ENCODE data around the gene GMDS.
A peak's percentile ranks its signal among the peaks of the same experiment; 100 is the strongest.

GMDS gene

GRCh38 chr6:1607516-1608221 is 637.7 kb downstream of the GMDS start:
- DNase-seq, result peak; percentile 81

GRCh38 chr6:1606780-1607515 is 638.5 kb downstream of the GMDS start:
- peak; percentile 82 for DNase-seq

DNA sequence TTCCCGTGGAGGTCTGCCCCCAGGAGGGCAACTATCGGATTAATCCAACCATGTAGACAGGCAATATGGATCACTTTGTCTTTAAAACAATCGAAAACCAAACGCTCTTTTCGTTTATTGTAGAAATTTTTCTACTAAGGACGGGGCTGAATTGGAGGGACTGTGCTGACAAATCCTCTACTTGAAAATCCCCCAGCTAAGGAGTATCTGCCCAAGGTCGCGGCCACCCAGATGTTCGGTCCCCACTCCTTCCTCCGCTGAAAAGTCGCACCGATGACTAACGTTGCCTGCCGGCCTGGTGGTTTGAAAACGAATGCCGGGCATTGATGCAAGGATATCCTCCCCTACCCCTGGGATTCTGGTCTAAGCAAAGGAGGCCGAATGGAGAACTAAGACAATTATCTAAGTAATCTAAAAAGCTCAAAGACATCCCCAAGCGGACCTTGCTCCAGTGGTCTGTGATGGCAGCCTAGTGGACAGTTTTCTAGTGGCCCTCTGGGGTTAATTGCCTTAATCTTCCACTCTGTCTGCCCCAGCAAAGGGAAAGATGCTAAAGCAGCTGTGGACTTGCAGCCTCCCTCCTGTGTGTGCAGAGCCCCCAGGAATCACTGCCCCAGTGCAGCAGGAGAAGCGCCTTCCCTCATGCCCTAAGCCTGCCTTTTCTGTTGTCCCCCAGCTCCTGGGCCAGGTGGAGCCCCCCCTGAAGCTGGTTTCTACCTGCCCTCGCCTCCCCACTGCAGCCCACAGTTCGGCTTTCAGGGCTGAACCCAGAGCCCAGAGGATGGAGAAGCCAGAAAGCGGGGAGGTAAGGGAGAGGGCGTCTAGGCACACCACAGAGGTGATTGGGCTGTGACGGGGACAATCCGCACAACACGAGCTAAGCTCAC is 639.3 kb downstream of the GMDS start:
- peak; percentile 75 for DNase-seq

GRCh38 chr6:1605004-1605892 is 640.2 kb downstream of the GMDS start:
- DNase-seq, result peak; percentile 73

DNA sequence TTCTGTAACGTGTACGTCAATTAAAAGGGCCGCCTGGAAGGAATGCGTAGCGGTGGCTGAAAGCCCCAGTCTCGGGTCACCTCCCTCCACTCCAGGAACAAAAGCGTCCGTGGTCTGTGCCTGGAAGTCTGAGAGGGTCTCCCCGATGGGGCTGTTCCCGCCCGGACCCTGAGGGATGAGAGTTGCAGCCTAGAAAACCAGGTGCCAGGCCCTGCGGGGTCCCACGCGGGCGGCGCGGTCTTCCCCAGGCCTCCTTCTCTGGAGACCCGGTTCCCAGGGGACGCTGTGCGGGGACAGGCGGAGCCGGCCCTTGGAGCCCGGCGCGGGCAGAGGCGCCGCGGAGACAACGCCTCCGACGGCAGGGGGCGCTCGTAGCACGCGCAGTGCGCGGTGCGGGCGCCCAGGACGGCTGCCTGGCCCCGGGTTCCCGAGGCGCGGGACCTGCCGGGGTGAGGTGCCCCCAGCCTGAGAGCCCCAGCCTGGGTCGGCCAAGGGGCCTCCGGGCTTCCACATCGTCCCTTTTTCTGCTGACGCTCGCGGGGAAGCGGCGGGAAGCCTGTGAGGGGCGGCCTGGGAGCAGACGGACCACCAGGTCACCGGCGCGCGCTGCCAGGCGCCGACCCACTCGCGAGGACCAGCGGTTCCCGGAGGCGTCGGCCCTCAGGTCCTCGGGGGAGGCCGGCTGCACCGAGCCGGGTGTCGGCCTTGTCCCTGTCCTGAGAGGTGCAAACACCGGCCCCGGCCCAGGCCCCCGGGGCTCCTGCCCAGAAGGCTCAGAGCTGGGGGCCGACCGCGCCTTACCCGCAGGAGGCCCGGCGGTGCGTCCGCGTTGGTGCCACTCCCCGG is 641.0 kb downstream of the GMDS start:
- DNase-seq, result peak; percentile 93

DNA sequence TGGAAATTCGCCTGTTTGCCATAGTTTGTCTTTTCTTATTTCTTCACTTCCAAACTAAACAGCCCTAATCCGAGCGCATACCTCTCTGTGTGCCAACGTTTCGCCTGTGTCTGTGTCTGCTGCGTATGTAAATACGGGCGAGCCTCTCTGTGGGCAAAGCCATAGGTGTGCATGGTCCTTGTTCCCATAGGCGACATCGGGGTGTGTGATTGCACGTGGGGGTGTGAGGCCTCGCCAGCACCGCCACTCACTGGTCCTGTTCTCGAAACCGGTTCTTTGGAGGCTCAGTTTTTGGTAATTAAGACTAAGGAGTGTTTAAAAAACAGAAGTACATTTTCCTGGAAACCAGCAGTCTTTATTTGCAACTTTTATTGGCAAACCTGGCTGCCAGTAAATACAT is 641.7 kb downstream of the GMDS start:
- DNase-seq, result peak; percentile 32

- DNase-seq, result no peak
Observed at GRCh38 chr6:1602049-1602713, 643.2 kb downstream of the GMDS start.

GRCh38 chr6:1601158-1602048 is 644.0 kb downstream of the GMDS start:
- DNase-seq, result peak; percentile 57

- DNase-seq, result peak; percentile 44
Observed at GRCh38 chr6:1600764-1601157, 644.6 kb downstream of the GMDS start.

DNA sequence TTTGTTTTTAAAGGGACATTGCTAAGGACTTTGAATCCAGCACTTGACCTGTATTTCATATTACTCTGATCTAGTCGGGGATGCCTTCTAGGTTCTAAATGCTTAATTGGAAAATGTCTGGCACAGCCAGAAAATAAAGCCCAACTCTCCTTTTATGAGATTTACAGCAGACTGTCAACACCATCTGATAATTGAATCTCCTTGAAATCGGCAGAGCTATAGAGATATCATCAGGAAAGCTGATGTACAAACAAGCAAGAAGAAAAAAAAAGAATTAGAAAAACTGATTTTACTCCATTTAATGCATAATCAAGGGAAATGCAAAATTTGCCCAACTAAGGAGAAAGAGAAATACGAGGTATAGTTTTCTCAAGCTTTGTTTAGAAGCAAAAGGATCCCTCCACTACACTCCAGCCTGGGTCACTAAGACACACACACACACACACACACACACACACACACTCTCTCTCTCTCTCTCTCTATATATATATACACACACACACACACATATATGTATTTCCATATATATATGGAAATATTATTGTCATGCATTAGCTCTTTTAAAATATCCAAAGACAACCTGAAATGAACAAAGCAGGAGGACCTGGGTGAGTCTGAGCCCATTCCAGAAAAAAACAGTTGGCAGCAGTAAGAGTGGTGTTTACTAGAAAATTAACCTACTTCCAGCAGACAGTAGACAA is 645.2 kb downstream of the GMDS start:
- DNase-seq, result peak; percentile 14

GRCh38 chr6:1599469-1599868 is 645.9 kb downstream of the GMDS start:
- DNase-seq, result peak; percentile 6

DNA sequence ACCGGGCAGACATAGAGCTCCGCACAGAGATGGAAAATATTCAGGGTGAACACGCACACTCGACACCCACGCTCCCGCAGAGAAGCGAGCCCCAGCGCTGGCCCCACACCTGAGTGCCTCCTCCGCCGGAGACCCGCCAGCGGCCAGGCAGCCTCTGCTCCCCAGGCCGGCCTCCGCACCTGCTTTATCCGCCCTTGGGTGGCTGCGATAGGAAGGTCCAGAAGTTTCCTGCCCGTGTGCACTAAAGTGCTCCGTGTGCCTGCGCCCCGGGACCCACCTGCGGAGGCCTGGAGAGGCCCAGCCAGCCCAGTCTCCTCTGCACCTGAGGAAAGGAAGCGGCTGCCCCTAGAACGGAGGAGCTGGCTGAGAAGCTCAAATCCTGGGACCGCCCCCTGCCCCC is 646.5 kb downstream of the GMDS start:
- DNase-seq, result no peak

DNA sequence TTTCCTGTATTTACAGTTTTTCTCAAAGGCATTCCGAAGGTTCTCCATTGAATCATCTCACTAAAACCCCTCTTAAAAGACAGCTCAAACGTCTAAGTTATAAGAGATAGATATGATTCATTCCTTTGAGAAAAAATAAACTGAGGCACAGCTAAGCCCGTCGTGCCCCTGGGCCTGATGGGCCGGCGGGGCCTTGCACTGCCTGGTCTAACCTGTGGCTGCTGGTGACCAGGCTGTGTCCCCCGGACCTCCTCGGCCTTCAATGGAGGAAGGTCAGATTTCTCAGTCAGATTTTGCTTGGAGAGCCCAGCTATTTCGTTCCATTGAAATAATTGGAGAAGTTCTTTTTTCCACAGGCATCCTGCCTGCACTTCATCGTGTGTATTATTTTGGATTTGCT is 647.0 kb downstream of the GMDS start:
- no peak for DNase-seq

GRCh38 chr6:1597924-1598323 is 647.5 kb downstream of the GMDS start:
- DNase-seq, result peak; percentile 18

DNA sequence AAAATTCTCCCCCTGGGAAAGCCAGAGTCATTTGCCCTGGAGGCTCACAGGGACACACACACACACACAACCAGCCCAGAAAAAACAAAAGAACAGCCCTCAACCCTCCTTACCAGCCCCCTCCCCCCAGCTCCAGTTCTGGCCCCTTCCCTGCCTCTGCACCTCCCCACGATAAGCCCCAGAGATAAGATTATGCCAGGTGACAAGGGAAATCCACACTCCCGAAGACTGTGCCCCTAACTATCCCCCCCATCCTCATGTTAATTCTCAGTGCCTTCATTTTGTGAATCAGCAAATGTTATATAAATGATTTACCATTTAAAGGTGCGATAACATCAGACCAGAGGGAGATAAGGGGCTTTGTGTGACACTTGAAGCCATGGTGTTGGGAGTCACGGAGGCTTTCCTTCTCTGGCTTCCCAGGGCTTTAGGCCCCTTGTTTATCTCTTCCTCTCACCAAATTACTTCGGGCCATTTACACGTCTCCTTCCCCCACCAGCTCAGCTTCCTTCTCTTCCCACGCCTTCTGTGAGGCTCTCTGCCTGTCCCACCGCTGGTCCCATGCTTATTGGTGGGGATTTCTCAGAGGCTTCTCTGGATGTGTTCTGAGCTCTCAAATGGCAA is 648.2 kb downstream of the GMDS start:
- peak; percentile 17 for DNase-seq

DNA sequence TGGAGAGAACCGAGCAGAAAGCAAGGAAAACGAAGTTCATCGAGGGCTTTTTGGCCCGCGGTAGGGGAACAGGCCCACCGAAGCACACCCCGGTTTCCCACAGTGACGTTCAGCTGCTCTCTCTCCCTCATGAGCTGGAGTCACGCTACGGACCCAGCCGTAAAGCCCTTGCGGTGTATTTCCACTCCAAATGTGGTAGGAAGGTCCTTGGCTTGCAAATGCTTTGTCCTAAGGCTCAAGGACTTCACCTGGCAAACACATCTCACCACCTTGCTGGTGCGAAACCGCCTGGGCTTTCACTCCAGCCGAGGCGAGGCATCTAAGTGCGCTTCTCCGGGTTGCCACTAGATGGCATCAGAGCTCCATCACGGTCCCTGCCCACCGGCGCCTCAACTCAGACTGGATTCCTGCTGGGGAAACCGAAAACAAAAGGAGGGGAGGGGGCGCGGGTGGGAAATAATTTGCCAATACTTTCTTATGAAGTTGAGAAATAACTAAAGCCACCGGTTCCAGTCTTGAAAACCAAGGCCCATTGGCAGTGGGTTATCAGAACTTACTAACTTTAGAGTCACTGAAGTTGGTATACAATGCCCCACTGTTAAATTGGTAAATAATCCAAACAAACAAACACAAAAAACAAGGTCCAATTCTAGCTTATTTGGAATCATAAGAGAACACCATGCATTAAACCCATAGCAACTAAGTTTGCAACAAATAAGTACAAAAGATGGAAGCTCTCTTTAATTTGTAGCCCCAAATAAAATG is 649.1 kb downstream of the GMDS start:
- peak; percentile 87 for DNase-seq

DNA sequence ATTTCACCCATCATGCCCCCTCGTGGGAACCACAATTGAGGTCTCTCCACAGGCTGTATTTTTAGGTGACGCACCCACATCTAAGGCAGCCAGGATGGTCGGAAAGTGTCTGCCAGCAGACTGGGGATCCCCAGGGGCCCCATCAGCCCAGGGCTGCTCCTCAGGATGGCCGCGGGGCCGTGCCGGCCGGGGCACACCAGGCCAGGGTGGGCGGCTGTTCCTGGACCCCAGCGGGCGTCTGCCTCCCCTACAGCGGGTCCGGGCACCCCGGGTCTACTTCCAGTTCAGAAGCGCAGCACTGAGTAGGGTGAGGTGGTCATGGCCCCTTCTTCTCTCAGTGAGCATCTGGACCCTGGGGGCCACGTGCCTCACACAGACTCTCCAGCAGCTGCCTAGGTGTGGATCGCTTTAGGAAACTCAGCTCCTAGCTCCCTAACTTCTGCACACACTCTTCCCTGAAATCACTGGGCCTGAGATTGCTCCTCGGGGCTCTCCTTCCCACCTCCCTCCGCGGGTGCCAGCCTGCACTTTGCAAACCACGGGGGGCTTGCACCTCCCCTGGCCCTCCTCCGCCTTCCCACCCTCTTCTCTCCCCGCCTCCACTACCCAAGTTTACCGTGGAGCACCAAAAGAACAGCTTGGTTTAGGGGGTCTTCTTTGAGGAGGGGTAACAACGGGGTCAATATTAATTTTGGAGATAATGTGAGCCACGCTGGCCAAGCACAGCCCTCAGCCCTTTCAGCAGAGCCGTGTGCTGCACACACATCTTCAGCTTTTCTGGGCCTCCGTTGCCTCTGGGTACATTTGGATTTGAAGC is 649.9 kb downstream of the GMDS start:
- DNase-seq, result no peak

All from eye (tissue), 1 donor.